Measurements from ENCODE around the gene ZNG1A. TPM values are rescaled to one million over a fixed set of nuclear protein-coding genes. Genes with fewer than 3 reads are reported as not detected.
"Not testable (repeated sequence)": the region's sequence is repeated elsewhere in the genome, so short reads cannot be mapped to it uniquely, and the experiment has no call there.

Gene ZNG1A
- total RNA-seq, 4 donors from 2014 or later: 27.4 to 48.7 (median 33.0) TPM

GRCh38 chr9:214351-214647, 35.4 kb upstream of the ZNG1A start:
- Histone ChIP-seq H3K4me3 (peak overlapping the region; percentile 71), H3K27me3 (peaks cover 15% of the 10 kb centered on the region), H3K27ac (peak overlapping the region; percentile 79), H3K9me3 (no peaks in the 10 kb centered on the region), H3K4me1 (peaks cover 30% of the 10 kb centered on the region), H3K36me3 (no peaks in the 10 kb centered on the region)
- 2% methylated on average over 14 of the region's 14 CpGs for WGBS
- TF ChIP-seq CTCF (IDR thresholded peaks at IDR 0.05): no peak
- TF ChIP-seq POLR2AphosphoS5 (IDR thresholded peaks at IDR 0.05): no peak
- TF ChIP-seq EP300 (IDR thresholded peaks at IDR 0.05): no peak
- TF ChIP-seq POLR2A (IDR thresholded peaks at IDR 0.05): no peak
- no peak for DNase-seq (ENCODE audit: low spot score in 2 of 2)

- H3K4me3 ChIP-seq: peak overlapping the region; percentile 71
- WGBS: 93% methylated on average over 24 of the region's 24 CpGs
Measured at GRCh38 chr9:213901-214300, 35.0 kb upstream of the ZNG1A start.

GRCh38 chr9:212297-212696, 33.4 kb upstream of the ZNG1A start:
- TF ChIP-seq CTCF (IDR thresholded peaks at IDR 0.05): no peak
- TF ChIP-seq POLR2AphosphoS5 (IDR thresholded peaks at IDR 0.05): no peak
- TF ChIP-seq POLR2A (IDR thresholded peaks at IDR 0.05): no peak
- no peak for TF ChIP-seq EP300 (IDR thresholded peaks at IDR 0.05)
- WGBS: 64% methylated on average over 3 of the region's 3 CpGs
- no peaks in the 10 kb centered on the region for H3K36me3 ChIP-seq
- H3K4me3 ChIP-seq: no peak overlapping the region
- peaks cover 30% of the 10 kb centered on the region for H3K4me1 ChIP-seq
- no peak for DNase-seq (ENCODE audit: low spot score in 2 of 2)
- H3K27ac ChIP-seq: no peak overlapping the region
- no peaks in the 10 kb centered on the region for H3K9me3 ChIP-seq
- peaks cover 15% of the 10 kb centered on the region for H3K27me3 ChIP-seq

More at GRCh38 chr9:213901-214300, 35.0 kb upstream of the ZNG1A start:
- not testable (repeated sequence) for H3K36me3 ChIP-seq; H3K27ac ChIP-seq; DNase-seq (ENCODE audit: low spot score in 2 of 2); H3K9me3 ChIP-seq
- Histone ChIP-seq H3K27me3 (peaks cover 15% of the 10 kb centered on the region), H3K4me1 (peaks cover 30% of the 10 kb centered on the region)

GRCh38 chr9:211557-211956, 32.7 kb upstream of the ZNG1A start:
- peaks cover 14% of the 10 kb centered on the region for H3K27me3 ChIP-seq
- no peak for DNase-seq (ENCODE audit: low spot score in 2 of 2)
- peaks cover 30% of the 10 kb centered on the region for H3K4me1 ChIP-seq
- no peak overlapping the region for H3K4me3 ChIP-seq
- WGBS: 32% methylated on average over 5 of the region's 5 CpGs
- TF ChIP-seq EP300 (IDR thresholded peaks at IDR 0.05) (no peak), CTCF (IDR thresholded peaks at IDR 0.05) (no peak)
- no peaks in the 10 kb centered on the region for H3K36me3 ChIP-seq
- H3K27ac ChIP-seq: no peak overlapping the region
- no peaks in the 10 kb centered on the region for H3K9me3 ChIP-seq

- WGBS: 80% methylated on average over 7 of the region's 7 CpGs
- Histone ChIP-seq H3K4me1 (peaks cover 28% of the 10 kb centered on the region), H3K27ac (no peak overlapping the region), H3K9me3 (no peaks in the 10 kb centered on the region), H3K27me3 (peaks cover 8% of the 10 kb centered on the region), H3K4me3 (no peak overlapping the region), H3K36me3 (no peaks in the 10 kb centered on the region)
- no peak for DNase-seq (ENCODE audit: low spot score in 2 of 2)
- TF ChIP-seq POLR2AphosphoS5 (IDR thresholded peaks at IDR 0.05) (no peak), CTCF (IDR thresholded peaks at IDR 0.05) (no peak), POLR2A (IDR thresholded peaks at IDR 0.05) (no peak), EP300 (IDR thresholded peaks at IDR 0.05) (no peak)
Measured at GRCh38 chr9:211036-211435, 32.2 kb upstream of the ZNG1A start.

GRCh38 chr9:209143-209758, 30.4 kb upstream of the ZNG1A start:
- no peak for DNase-seq (ENCODE audit: low spot score in 2 of 2)
- no peaks in the 10 kb centered on the region for H3K9me3 ChIP-seq
- WGBS: 85% methylated on average over 14 of the region's 14 CpGs
- peaks cover 10% of the 10 kb centered on the region for H3K4me1 ChIP-seq
- no peak overlapping the region for H3K27ac ChIP-seq
- H3K4me3 ChIP-seq: no peak overlapping the region
- H3K27me3 ChIP-seq: no peaks in the 10 kb centered on the region
- no peaks in the 10 kb centered on the region for H3K36me3 ChIP-seq
- TF ChIP-seq POLR2A (IDR thresholded peaks at IDR 0.05) (no peak), EP300 (IDR thresholded peaks at IDR 0.05) (no peak), POLR2AphosphoS5 (IDR thresholded peaks at IDR 0.05) (no peak), CTCF (IDR thresholded peaks at IDR 0.05) (no peak)
